ENCODE data around the gene TLDC2. TPM values are rescaled to one million over a fixed set of nuclear protein-coding genes. Genes with fewer than 3 reads are reported as not detected.

The TLDC2 gene
- total RNA-seq, 1 donor from 2014 or later: not detected

- Mint-ChIP-seq H3K27me3 (no peaks in the 10 kb centered on the region), H3K27ac (peak overlapping the region; percentile 53), H3K9me3 (no peaks in the 10 kb centered on the region), H3K36me3 (ENCODE audit: low read depth) (peaks cover 14% of the 10 kb centered on the region), H3K4me1 (peaks cover 79% of the 10 kb centered on the region), H3K4me3 (no peak overlapping the region)
- intact Hi-C loops (cut with micrococcal nuclease): no loop called here
- ChIA-PET CTCF (interaction anchor here (1.2 to 1.5 kb wide), 3 partner anchors 9 to 54 kb away, joined by 3 to 4 read pairs (median 3); a partner anchor contains a TSS), POLR2A (interaction anchor here (1.5 to 5.3 kb wide), 5 partner anchors 8 to 324 kb away, joined by 3 to 22 read pairs (median 9); partner anchors contain the start of genes MROH8 and RPN2)
- no peak for TF ChIP-seq CTCF (IDR thresholded peaks at IDR 0.05)
- no peak for DNase-seq
- no peak for ATAC-seq (ENCODE audit: low read depth)
These were observed 21.3 kb upstream of the TLDC2 start for GRCh38 chr20:36854348-36855240.

GRCh38 chr20:36855241-36855657 is 20.7 kb upstream of the TLDC2 start:
- CTCF ChIA-PET: no interaction called here

GRCh38 chr20:36856195-36856594 is 19.7 kb upstream of the TLDC2 start:
- ChIA-PET CTCF (interaction anchor here (0.8 kb wide), 1 partner anchor 19 kb away, joined by 3 read pairs; no protein-coding TSS in a partner anchor), POLR2A (interaction anchor here (0.6 to 1.5 kb wide), 7 partner anchors 8 to 323 kb away, joined by 3 to 4 read pairs (median 3); partner anchors contain the start of genes DSN1, MROH8 and RPN2)
- Mint-ChIP-seq H3K27ac (no peak overlapping the region), H3K4me1 (peaks cover 83% of the 10 kb centered on the region), H3K9me3 (no peaks in the 10 kb centered on the region), H3K4me3 (no peak overlapping the region), H3K27me3 (no peaks in the 10 kb centered on the region), H3K36me3 (ENCODE audit: low read depth) (peaks cover 14% of the 10 kb centered on the region)
- intact Hi-C loops (cut with micrococcal nuclease): no loop called here
- no peak for TF ChIP-seq CTCF (IDR thresholded peaks at IDR 0.05)
- no peak for DNase-seq
- ATAC-seq (ENCODE audit: low read depth): no peak

More at GRCh38 chr20:36855241-36855657, 20.7 kb upstream of the TLDC2 start:
- no peak overlapping the region for H3K27ac Mint-ChIP-seq
- POLR2A ChIA-PET: interaction anchor here (0.9 to 5.3 kb wide), 7 partner anchors 8 to 324 kb away, joined by 3 to 22 read pairs (median 3); partner anchors contain the start of genes MROH8 and RPN2
- H3K27me3 Mint-ChIP-seq: no peaks in the 10 kb centered on the region
- peaks cover 80% of the 10 kb centered on the region for H3K4me1 Mint-ChIP-seq
- TF ChIP-seq CTCF (IDR thresholded peaks at IDR 0.05): no peak
- H3K9me3 Mint-ChIP-seq: no peaks in the 10 kb centered on the region
- H3K4me3 Mint-ChIP-seq: no peak overlapping the region
- peaks cover 14% of the 10 kb centered on the region for H3K36me3 Mint-ChIP-seq (ENCODE audit: low read depth)
- intact Hi-C loops (cut with micrococcal nuclease): no loop called here
- no peak for DNase-seq
- no peak for ATAC-seq (ENCODE audit: low read depth)

DNA sequence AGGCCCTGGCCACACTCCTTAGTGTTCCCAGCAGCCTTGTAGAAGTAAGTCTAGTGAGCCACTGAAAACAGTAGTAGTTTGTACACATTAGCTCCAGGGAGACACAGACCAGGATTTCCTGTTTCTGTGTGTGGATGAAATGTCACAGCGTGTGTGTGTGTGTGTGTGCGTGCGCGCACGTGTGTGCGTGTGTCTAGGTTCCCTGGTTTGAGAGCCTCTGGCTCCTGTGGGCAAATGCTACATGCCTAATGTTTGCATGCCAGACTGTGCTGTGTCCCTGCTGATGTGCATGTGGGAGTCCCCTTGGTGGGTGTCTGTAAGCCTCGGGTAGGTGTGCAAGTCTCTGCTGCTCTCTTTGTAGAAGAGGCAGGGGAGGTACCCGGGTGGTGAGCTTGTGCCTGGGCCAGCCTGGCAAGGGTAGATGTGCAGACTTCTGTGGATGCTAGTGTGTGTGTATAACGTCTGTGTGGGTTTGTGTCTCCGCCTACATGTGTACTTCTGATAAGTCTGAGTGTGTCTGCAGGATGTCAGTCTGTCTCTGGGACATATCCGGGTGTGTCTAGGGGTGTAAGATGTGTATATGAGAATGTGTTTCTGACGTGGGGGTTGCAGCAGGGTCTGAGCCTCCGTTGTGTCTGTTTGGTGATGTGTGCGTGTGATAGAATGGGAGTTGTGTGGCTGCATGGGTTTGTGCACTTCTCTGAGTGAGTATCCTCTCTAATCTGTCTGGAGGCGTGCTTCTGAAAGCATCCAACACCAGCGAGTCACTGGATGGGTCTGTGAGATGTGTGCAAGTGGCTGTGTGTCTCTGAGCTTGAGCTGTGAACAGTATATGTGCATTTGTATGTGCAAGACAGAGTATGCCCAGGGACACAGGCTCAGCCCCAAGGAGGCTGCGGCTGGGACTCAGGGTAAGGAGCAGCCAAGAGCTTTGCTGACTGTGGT is 19.0 kb upstream of the TLDC2 start:
- no peak for TF ChIP-seq CTCF (IDR thresholded peaks at IDR 0.05)
- Mint-ChIP-seq H3K4me1 (peaks cover 83% of the 10 kb centered on the region), H3K4me3 (no peak overlapping the region), H3K27ac (peak overlapping the region; percentile 4), H3K36me3 (ENCODE audit: low read depth) (peaks cover 15% of the 10 kb centered on the region), H3K27me3 (no peaks in the 10 kb centered on the region), H3K9me3 (no peaks in the 10 kb centered on the region)
- DNase-seq (no peak), ATAC-seq (ENCODE audit: low read depth) (peak; percentile 23)
- POLR2A ChIA-PET: interaction anchor here (0.6 to 1.4 kb wide), 6 partner anchors 9 to 83 kb away, joined by 3 to 6 read pairs (median 4); partner anchors contain the start of gene DSN1
- intact Hi-C loops (cut with micrococcal nuclease): no loop called here
- CTCF ChIA-PET: interaction anchor here (0.8 kb wide), 2 partner anchors 20 to 48 kb away, joined by 3 to 4 read pairs; no protein-coding TSS in a partner anchor

Measured in activated B cell treated with CpG ODN at 0.5 μM for 24 hours (primary cell).